NCI-H460 (cell line): ENCODE measurements around the gene ATN1. TPM values are rescaled to one million over a fixed set of nuclear protein-coding genes. Genes with fewer than 3 reads are reported as not detected.

Source experiments
- DNase-seq: peaks from one replicate; pipeline ENCODE4 v3.0.0-alpha.2; 2016; ENCODE audit warnings: low read depth; ENCODE audit errors: extremely low read depth
- total RNA-seq: library from RNA; depleted of rRNA; stranded (reverse); fragments of >200 nt; shearing (Covaris generic); gene quantifications from 2 replicates; pipeline ENCODE4 v1.2.3, GENCODE V29; 2014

Gene ATN1
- total RNA-seq, 1 experiment from 2014 or later: 6.6 TPM

GRCh38 chr12:6956021-6956727, 28.4 kb downstream of the ATN1 start:
- DNase-seq: no peak

GRCh38 chr12:6957151-6957701, 29.5 kb downstream of the ATN1 start:
- DNase-seq: no peak

- DNase-seq: no peak
Measured at GRCh38 chr12:6957741-6958608, 30.2 kb downstream of the ATN1 start.

- DNase-seq: no peak
Measured at GRCh38 chr12:6958609-6959057, 30.9 kb downstream of the ATN1 start.

- no peak for DNase-seq
Measured at GRCh38 chr12:6959058-6959804, 31.5 kb downstream of the ATN1 start.

- no peak for DNase-seq
Measured at GRCh38 chr12:6959805-6960592, 32.2 kb downstream of the ATN1 start.

- no peak for DNase-seq
Measured at GRCh38 chr12:6960593-6961277, 33.0 kb downstream of the ATN1 start.

- peak; percentile 45 for DNase-seq
Measured at GRCh38 chr12:6961278-6961694, 33.5 kb downstream of the ATN1 start.

GRCh38 chr12:6961695-6962284, 34.0 kb downstream of the ATN1 start:
- DNase-seq: peak; percentile 84

GRCh38 chr12:6962285-6963015, 34.7 kb downstream of the ATN1 start:
- no peak for DNase-seq

- no peak for DNase-seq
Measured at GRCh38 chr12:6963016-6963731, 35.4 kb downstream of the ATN1 start.

- no peak for DNase-seq
Measured at GRCh38 chr12:6963791-6964413, 36.1 kb downstream of the ATN1 start.

- DNase-seq: no peak
Measured at GRCh38 chr12:6964605-6965025, 36.9 kb downstream of the ATN1 start.

GRCh38 chr12:6965026-6965661, 37.4 kb downstream of the ATN1 start:
- DNase-seq: peak; percentile 81

- DNase-seq: no peak
Measured at GRCh38 chr12:6965714-6966113, 38.0 kb downstream of the ATN1 start.

GRCh38 chr12:6966351-6966750, 38.6 kb downstream of the ATN1 start:
- no peak for DNase-seq

GRCh38 chr12:6967651-6968100, 39.9 kb downstream of the ATN1 start:
- no peak for DNase-seq
